Stomach (tissue), 19 donors: ENCODE data around the gene GFER. TPM values are rescaled to one million over a fixed set of nuclear protein-coding genes. Genes with fewer than 3 reads are reported as not detected.
A peak's percentile ranks its signal among the peaks of the same experiment; 100 is the strongest.

ENCODE experiments used
- DNase-seq, 2 donors: peaks; one replicate each; pipeline versions ENCODE4 v3.0.0 to v3.0.0-alpha.2; 2013 to 2019
- H3K27ac ChIP-seq, 5 donors: fragments of 200-600 bp in 4 of 5; sonication (generic) in 4 of 5; one replicate each; pipeline ENCODE4 v1.5.1; 2013 to 2019; ENCODE audit warnings: mild to moderate bottlenecking in 1 of 5, moderate library complexity in 1 of 5
- H3K27me3 ChIP-seq, 3 donors: fragments of 200-600 bp; sonication (generic); one replicate each; pipeline ENCODE4 v1.5.1; 2017 to 2019; ENCODE audit warnings: mixed run types in 1 of 3
- H3K36me3 ChIP-seq, 4 donors: fragments of 200-600 bp; sonication (generic); 1 replicate in 3 of 4; 2 replicates in 1 of 4; pipeline ENCODE4 v1.5.1; 2016 to 2019
- H3K4me1 ChIP-seq, 4 donors: fragments of 200-600 bp; sonication (generic); one replicate each; pipeline ENCODE4 v1.5.1; 2016 to 2019
- H3K4me3 ChIP-seq, 4 donors: fragments of 200-600 bp; sonication (generic) in 3 of 4; one replicate each; pipeline ENCODE4 v1.5.1; 2016 to 2019; ENCODE audit warnings: mild to moderate bottlenecking in 1 of 4
- H3K9me3 ChIP-seq, 4 donors: fragments of 200-600 bp; sonication (generic); one replicate each; pipeline ENCODE4 v1.5.1; 2016 to 2019
- EP300 ChIP-seq: sonication (generic); formaldehyde crosslinking; IDR thresholded peaks from one replicate; pipeline ENCODE4 v1.6.1; 2017; ENCODE audit warnings: antibody characterized with exemption
- POLR2A ChIP-seq, 4 donors: fragments of 450-650 bp; IDR thresholded peaks; one replicate each; pipeline ENCODE4 v1.6.1; 2016; ENCODE audit warnings: antibody characterized with exemption in 4 of 4, control low read depth in 2 of 4, mild to moderate bottlenecking in 1 of 4, moderate library complexity in 1 of 4
- POLR2AphosphoS5 ChIP-seq, 3 donors: sonication (generic); formaldehyde crosslinking; IDR thresholded peaks; one replicate each; pipeline ENCODE4 v1.6.1; 2016; ENCODE audit warnings: antibody characterized with exemption in 3 of 3
- WGBS, 5 donors: extraction: QIAGEN DNeasy Blood & Tissue Kit in 3 of 5; methylation state at CpG; one replicate each; pipeline versions ENCODE4 v1.1.5 to v1.1.7; 2013 to 2018; 5-methylcytosine and 5-hydroxymethylcytosine counted together
- intact Hi-C: fragments of 100-400 bp; cut with DNase I; formaldehyde crosslinking; loops from one replicate; pipeline ENCODE4 v1.15.1; 2023; ENCODE audit warnings: low total_unique reads
- long read RNA-seq, 10 donors: transcript quantifications; one replicate each; lab custom pipeline, GENCODE V29; 2026
- polyA plus RNA-seq, 3 donors: library from polyadenylated mRNA; stranded (reverse); fragments of 200-250 nt; gene quantifications; one replicate each; pipeline ENCODE4 v1.2.3, GENCODE V29; 2013
- total RNA-seq, 5 donors: library from RNA; depleted of rRNA; stranded (reverse); fragments of >200 nt; gene quantifications; one replicate each; pipeline versions ENCODE4 v1.1.0 to v1.2.3, GENCODE V29; 2014 to 2016
- TF ChIP-seq, protein P1 (sequence below), 7 experiments: fragments of 450-650 bp in 4 of 7; fragments of 200-600 bp in 3 of 7; sonication (generic) in 3 of 7; IDR thresholded peaks; one replicate each; pipeline ENCODE4 v1.5.1; 2016 to 2019; ENCODE audit warnings: antibody characterized with exemption in 7 of 7, control low read depth in 2 of 7, mild to moderate bottlenecking in 1 of 7
- donor health status: healthy with polysubstance abuse.
- donor health status: Bipolar disorder and iron deficiency.
- donor health status: healthy.

Gene GFER
- total RNA-seq (100 to 1,000 TPM in 1 of 5 donors, 10 to 100 TPM in 1, 1 to 10 TPM in 3; 3.1 to 313 (median 9.9) TPM), polyA plus RNA-seq (10 to 100 TPM; 31.2 to 50.6 (median 36.1) TPM)
- long read RNA-seq, donor 1, partial matches to known transcripts, result 0 of 5 reads
- long read RNA-seq, donor 1, other reads (novel, unspliced or antisense), result 0 of 5 reads
- long read RNA-seq, donor 2, partial matches to known transcripts, result 0 of 7 reads
- long read RNA-seq, donor 2, other reads (novel, unspliced or antisense), result 0 of 7 reads
- long read RNA-seq, donor 3, partial matches to known transcripts, result 0 of 4 reads
- long read RNA-seq, donor 3, other reads (novel, unspliced or antisense), result 0 of 4 reads
- long read RNA-seq, donor 4, result 0 reads
- long read RNA-seq, donor 5, transcript GFER-201 (3 exons, 2,345 nt), result major isoform, 6 of 9 reads
- long read RNA-seq, donor 5, partial matches to known transcripts, result 0 of 9 reads
- long read RNA-seq, donor 5, other reads (novel, unspliced or antisense), result 0 of 9 reads
- long read RNA-seq, donor 6, transcript GFER-201 (3 exons, 2,345 nt), result major isoform, 16 of 20 reads
- long read RNA-seq, donor 6, partial matches to known transcripts, result 0 of 20 reads
- long read RNA-seq, donor 6, other reads (novel, unspliced or antisense), result 0 of 20 reads
- long read RNA-seq, donor 7, transcript GFER-201 (3 exons, 2,345 nt), result major isoform, 6 of 13 reads
- long read RNA-seq, donor 7, partial matches to known transcripts, result 0 of 13 reads
- long read RNA-seq, donor 7, other reads (novel, unspliced or antisense), result 0 of 13 reads
- long read RNA-seq, donor 8, transcript GFER-201 (3 exons, 2,345 nt), result major isoform, 6 of 9 reads
- long read RNA-seq, donor 8, partial matches to known transcripts, result 0 of 9 reads
- long read RNA-seq, donor 8, other reads (novel, unspliced or antisense), result 0 of 9 reads
- long read RNA-seq, donor 9, partial matches to known transcripts, result 5 of 11 reads
- long read RNA-seq, donor 9, other reads (novel, unspliced or antisense), result 0 of 11 reads
- long read RNA-seq, donor 10, partial matches to known transcripts, result 0 of 5 reads
- long read RNA-seq, donor 10, other reads (novel, unspliced or antisense), result 0 of 5 reads

DNA sequence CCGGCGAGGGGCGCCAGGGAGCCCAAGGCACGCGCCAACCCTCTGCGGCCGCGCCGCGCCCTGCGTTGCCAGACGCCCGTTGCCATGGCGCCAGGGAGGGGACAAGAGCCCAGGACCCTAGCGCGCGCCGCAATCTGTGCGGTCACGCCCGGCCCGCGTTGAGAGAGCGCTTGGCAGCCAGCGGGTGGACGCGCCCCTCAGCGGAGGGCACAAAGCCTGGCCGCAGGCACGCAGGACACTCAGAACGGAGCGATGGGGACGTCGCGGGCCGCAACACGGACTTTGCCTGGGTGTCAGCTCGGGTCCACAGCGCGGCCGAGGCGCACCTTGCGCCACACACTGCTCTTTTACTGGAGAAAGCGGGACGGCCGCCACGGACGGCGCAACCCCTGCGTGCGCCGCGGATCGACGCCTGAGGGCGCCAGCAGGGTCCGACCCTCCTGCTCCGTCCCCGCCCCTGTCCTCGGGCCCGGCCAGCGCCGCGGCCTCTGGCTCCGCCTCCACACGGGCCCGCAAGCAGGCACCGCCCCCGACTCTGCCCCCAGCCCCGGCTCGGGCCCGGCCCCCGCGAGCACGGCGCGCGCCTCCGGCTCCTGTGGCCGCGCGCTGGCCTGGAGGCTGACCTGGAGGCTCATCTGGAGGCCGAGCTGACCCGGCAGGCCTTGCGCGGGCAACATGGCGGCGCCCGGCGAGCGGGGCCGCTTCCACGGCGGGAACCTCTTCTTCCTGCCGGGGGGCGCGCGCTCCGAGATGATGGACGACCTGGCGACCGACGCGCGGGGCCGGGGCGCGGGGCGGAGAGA lies at the start of gene GFER:
TSS of gene GFER (plus strand) at position 650 of the 803 bp plus-strand sequence. CDS start at position 676, 26 bp downstream.
- Histone ChIP-seq H3K36me3 (peaks cover 14 to 25% (median 23%) of the 10 kb centered on the region in 4 donors), H3K27me3 (peaks cover 4 to 56% (median 36%) of the 10 kb centered on the region in 3 donors), H3K9me3 (no peaks in the 10 kb centered on the region), H3K4me3 (peak within 1 kb of the TSS; percentile 77 to 83 (median 78)), H3K4me1 (peaks cover 29 to 69% (median 64%) of the 10 kb centered on the region in 4 donors), H3K27ac (peak within 1 kb of the TSS; percentile 64 to 84 (median 76))
- TF ChIP-seq POLR2AphosphoS5 (IDR thresholded peaks at IDR 0.05), result peak in 2 of 3 donors; percentile 55 to 75
- no peak for TF ChIP-seq POLR2A (IDR thresholded peaks at IDR 0.05)
- no peak for TF ChIP-seq EP300
- TF ChIP-seq, protein P1, sequence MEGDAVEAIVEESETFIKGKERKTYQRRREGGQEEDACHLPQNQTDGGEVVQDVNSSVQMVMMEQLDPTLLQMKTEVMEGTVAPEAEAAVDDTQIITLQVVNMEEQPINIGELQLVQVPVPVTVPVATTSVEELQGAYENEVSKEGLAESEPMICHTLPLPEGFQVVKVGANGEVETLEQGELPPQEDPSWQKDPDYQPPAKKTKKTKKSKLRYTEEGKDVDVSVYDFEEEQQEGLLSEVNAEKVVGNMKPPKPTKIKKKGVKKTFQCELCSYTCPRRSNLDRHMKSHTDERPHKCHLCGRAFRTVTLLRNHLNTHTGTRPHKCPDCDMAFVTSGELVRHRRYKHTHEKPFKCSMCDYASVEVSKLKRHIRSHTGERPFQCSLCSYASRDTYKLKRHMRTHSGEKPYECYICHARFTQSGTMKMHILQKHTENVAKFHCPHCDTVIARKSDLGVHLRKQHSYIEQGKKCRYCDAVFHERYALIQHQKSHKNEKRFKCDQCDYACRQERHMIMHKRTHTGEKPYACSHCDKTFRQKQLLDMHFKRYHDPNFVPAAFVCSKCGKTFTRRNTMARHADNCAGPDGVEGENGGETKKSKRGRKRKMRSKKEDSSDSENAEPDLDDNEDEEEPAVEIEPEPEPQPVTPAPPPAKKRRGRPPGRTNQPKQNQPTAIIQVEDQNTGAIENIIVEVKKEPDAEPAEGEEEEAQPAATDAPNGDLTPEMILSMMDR (IDR thresholded peaks at IDR 0.05), result peak in 2 of 7 experiments; percentile 26 to 31
- intact Hi-C loops, result no loop called here
- 0 to 1% (median 1%) methylated on average over 26 to 109 of the region's 109 CpGs for WGBS, 5 donors
- DNase-seq, result peak; percentile 91 to 97

DNA sequence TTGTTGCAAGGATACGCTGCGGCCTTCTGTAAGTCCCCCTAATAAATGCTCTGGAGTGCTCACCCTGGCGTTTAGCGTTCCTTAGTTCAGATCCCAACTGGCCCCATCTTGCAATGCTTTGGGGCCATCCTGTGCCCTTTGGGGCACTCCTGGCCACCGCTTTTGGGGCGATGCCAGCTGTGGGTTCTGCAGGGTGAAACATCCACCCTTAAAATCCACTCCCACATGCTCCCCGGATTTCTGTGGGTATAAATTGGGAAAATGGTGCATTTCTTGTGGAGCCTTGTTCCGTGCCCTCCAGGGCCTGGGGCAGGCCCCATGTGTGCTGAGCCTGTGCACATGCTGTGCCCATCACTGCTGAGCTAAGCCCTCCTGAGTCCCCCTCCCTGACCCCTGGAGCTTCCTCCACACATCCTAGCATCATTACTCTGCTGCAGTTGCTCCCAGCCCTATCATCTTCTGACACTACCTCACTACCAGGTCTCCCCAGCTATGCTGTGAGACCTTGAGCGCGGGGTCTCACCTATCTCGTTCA lies 47.0 kb upstream of the GFER start:
- no peak for DNase-seq
- intact Hi-C loops, result no loop called here
- no peak overlapping the region for H3K27ac ChIP-seq

DNA sequence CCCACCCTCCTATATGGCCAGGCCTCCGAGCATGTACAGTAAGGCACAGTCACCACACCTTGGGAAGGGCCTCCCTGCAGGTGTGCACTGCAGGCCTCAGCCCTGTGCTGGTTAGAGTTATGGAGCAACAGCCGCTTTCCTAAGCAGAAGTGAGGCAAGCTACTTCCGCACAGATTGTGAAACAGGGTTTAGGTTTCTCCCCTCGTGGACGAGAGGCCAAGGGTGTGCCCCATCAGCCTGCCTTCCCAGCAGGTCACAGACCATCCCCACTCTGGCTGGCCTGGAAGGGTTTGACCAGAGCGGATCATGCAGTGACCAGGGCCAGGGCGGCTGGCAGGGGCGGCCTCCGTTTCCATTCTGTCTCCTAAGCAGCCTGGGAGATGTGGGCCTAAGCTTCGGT lies 45.7 kb upstream of the GFER start:
- intact Hi-C loops, result no loop called here
- H3K27me3 ChIP-seq, result no peaks in the 10 kb centered on the region
- H3K4me1 ChIP-seq, result peaks cover 19 to 47% (median 23%) of the 10 kb centered on the region in 4 donors
- DNase-seq, result no peak
- peak overlapping the region in 2 of 5 donors; percentile 32 to 56 for H3K27ac ChIP-seq
- TF ChIP-seq POLR2AphosphoS5 (IDR thresholded peaks at IDR 0.05), result no peak
- TF ChIP-seq, protein P1 (IDR thresholded peaks at IDR 0.05), result no peak
- no peak for TF ChIP-seq EP300
- TF ChIP-seq POLR2A (IDR thresholded peaks at IDR 0.05), result no peak
- 89 to 99% (median 91%) methylated on average over 8 to 10 of the region's 10 CpGs for WGBS, 5 donors
- peak overlapping the region in 1 of 4 donors; percentile 5 for H3K4me3 ChIP-seq
- H3K36me3 ChIP-seq, result peaks cover 30 to 47% (median 46%) of the 10 kb centered on the region in 4 donors
- no peaks in the 10 kb centered on the region for H3K9me3 ChIP-seq

More for the DNA sequence above, 47.0 kb upstream of the GFER start:
- 88 to 93% (median 91%) methylated on average over 11 of the region's 11 CpGs for WGBS, 5 donors
- H3K36me3 ChIP-seq, result peaks cover 30 to 47% (median 46%) of the 10 kb centered on the region in 4 donors
- no peak overlapping the region for H3K4me3 ChIP-seq
- H3K9me3 ChIP-seq, result no peaks in the 10 kb centered on the region
- H3K4me1 ChIP-seq, result peaks cover 12 to 43% (median 16%) of the 10 kb centered on the region in 4 donors
- peaks cover 0 to 3% (median 0%) of the 10 kb centered on the region in 3 donors for H3K27me3 ChIP-seq
- TF ChIP-seq EP300, result no peak
- TF ChIP-seq, protein P1 (IDR thresholded peaks at IDR 0.05), result no peak
- no peak for TF ChIP-seq POLR2AphosphoS5 (IDR thresholded peaks at IDR 0.05)
- TF ChIP-seq POLR2A (IDR thresholded peaks at IDR 0.05), result no peak
